Body of pancreas (tissue), 4 donors: ENCODE measurements around the gene CPT1A. TPM values are rescaled to one million over a fixed set of nuclear protein-coding genes. Genes with fewer than 3 reads are reported as not detected.

Experiments
- ATAC-seq: fragments of 150-250 bp; one replicate; pipeline ENCODE4 v1.9.1; 2016
- DNase-seq, 4 donors: peaks; one replicate each; pipeline ENCODE4 v3.0.0-alpha.2; 2019
- H3K27ac ChIP-seq, 4 donors: fragments of 200-600 bp; sonication (generic); 1 replicate in 3 of 4; 2 replicates in 1 of 4; pipeline versions ENCODE4 v1.5.1 to v1.6.1; 2016 to 2019; ENCODE audit warnings: mild to moderate bottlenecking in 1 of 4, mixed read lengths in 1 of 4, moderate library complexity in 1 of 4
- H3K27me3 ChIP-seq, 2 donors: fragments of 200-600 bp; sonication (generic); one replicate each; pipeline ENCODE4 v1.6.0; 2016; ENCODE audit warnings: mild to moderate bottlenecking in 1 of 2
- H3K36me3 ChIP-seq, 2 donors: fragments of 200-600 bp; sonication (generic); replicated peaks in 1 of 2; 2 replicates each; pipeline ENCODE4 v1.5.1; 2016; ENCODE audit warnings: low read depth in 2 of 2; ENCODE audit not compliant: insufficient read depth in 1 of 2
- H3K4me1 ChIP-seq: fragments of 200-600 bp; sonication (generic); one replicate; pipeline ENCODE4 v1.6.0; 2016
- H3K4me3 ChIP-seq, 2 donors: fragments of 200-600 bp; sonication (generic); 1 replicate in 1 of 2; 2 replicates in 1 of 2; pipeline ENCODE4 v1.5.1; 2016 to 2019
- H3K9me3 ChIP-seq, 3 donors: fragments of 200-600 bp; sonication (generic); 1 replicate in 2 of 3; 2 replicates in 1 of 3; pipeline ENCODE4 v1.5.1; 2016
- POLR2A ChIP-seq, 3 donors: fragments of 450-650 bp; IDR thresholded peaks; one replicate each; pipeline ENCODE4 v1.6.1; 2016; ENCODE audit warnings: antibody characterized with exemption in 3 of 3, mild to moderate bottlenecking in 2 of 3
- WGBS, 2 donors: methylation state at CpG; one replicate each; pipeline ENCODE4 v1.1.5; 2017; 5-methylcytosine and 5-hydroxymethylcytosine counted together
- intact Hi-C: fragments of 100-400 bp; cut with DNase I; formaldehyde crosslinking; loops from one replicate; pipeline ENCODE4 v1.15.1; 2023
- total RNA-seq, 2 donors: library from RNA; depleted of rRNA; stranded (reverse); fragments of >200 nt; gene quantifications; one replicate each; pipeline ENCODE4 v1.1.0, GENCODE V29; 2016
- TF ChIP-seq, protein P1 (sequence below), 7 experiments: fragments of 450-650 bp in 4 of 7; fragments of 200-600 bp in 3 of 7; sonication (generic) in 3 of 7; IDR thresholded peaks; one replicate each; pipeline ENCODE4 v1.5.1; 2016 to 2019; ENCODE audit warnings: antibody characterized with exemption in 7 of 7

The CPT1A gene
- total RNA-seq, 2 donors from 2014 or later, result 35.6 to 40.7 TPM

DNA sequence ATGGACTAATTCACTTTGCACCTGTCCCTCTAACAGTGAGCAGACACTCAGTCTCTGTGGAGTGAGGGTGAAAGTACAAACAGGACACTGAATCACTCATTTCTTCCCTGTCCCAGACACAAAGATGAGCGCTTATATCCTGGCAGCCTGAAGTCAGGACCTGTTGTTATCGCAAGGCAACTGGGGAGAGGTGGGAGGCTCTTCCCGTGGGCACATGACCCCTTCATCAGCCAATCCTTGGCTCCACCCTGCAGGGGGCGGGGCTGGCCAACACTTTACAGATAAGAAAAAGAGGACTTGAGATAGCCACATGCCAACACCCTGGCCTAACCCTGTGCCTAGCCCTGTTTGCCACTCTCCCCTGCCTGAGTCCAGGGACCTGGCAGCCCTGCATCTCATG, 60.9 kb downstream of the CPT1A start:
- peaks cover 4 to 10% of the 10 kb centered on the region in 2 donors for H3K36me3 ChIP-seq
- 39 to 56% methylated on average over 3 to 4 of the region's 4 CpGs for WGBS, 2 donors
- no peak for TF ChIP-seq POLR2A (IDR thresholded peaks at IDR 0.05)
- TF ChIP-seq, protein P1, sequence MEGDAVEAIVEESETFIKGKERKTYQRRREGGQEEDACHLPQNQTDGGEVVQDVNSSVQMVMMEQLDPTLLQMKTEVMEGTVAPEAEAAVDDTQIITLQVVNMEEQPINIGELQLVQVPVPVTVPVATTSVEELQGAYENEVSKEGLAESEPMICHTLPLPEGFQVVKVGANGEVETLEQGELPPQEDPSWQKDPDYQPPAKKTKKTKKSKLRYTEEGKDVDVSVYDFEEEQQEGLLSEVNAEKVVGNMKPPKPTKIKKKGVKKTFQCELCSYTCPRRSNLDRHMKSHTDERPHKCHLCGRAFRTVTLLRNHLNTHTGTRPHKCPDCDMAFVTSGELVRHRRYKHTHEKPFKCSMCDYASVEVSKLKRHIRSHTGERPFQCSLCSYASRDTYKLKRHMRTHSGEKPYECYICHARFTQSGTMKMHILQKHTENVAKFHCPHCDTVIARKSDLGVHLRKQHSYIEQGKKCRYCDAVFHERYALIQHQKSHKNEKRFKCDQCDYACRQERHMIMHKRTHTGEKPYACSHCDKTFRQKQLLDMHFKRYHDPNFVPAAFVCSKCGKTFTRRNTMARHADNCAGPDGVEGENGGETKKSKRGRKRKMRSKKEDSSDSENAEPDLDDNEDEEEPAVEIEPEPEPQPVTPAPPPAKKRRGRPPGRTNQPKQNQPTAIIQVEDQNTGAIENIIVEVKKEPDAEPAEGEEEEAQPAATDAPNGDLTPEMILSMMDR (IDR thresholded peaks at IDR 0.05), result no peak
- no peaks in the 10 kb centered on the region for H3K9me3 ChIP-seq
- peaks cover 3% of the 10 kb centered on the region for H3K4me1 ChIP-seq
- H3K27me3 ChIP-seq, result no peaks in the 10 kb centered on the region
- H3K4me3 ChIP-seq, result no peak overlapping the region
- ATAC-seq, result peak; percentile 65
- DNase-seq, result peak; percentile 47 to 72 (median 54)
- intact Hi-C loops, result no loop called here
- H3K27ac ChIP-seq, result no peak overlapping the region

DNA sequence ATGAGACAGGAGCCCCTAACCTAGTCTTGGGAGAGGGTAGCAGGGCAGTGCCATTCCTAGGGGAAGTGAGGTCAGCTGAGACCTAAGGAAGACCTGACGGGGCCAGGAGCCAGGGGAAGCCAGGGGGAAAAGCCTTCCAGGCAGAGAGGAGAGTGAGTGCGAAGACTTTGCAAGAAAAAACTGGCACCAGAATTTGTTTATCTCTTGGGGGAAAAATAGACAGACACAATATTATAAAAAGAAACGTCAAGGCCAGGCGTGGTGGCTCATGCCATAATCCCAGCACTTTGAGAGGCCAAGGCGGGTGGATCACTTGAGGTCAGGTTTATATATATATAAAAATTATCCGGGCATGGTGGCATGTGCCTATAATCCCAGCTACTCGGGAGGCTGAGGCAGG, 63.5 kb downstream of the CPT1A start:
- Histone ChIP-seq H3K27ac (no peak overlapping the region), H3K4me3 (no peak overlapping the region), H3K9me3 (no peaks in the 10 kb centered on the region), H3K4me1 (peaks cover 3% of the 10 kb centered on the region), H3K27me3 (no peaks in the 10 kb centered on the region), H3K36me3 (peaks cover 7 to 26% of the 10 kb centered on the region in 2 donors)
- TF ChIP-seq POLR2A (IDR thresholded peaks at IDR 0.05), result no peak
- ATAC-seq (no peak), DNase-seq (no peak)
- intact Hi-C loops, result no loop called here
- WGBS, 2 donors, result 81 to 82% methylated on average over 7 of the region's 7 CpGs

DNA sequence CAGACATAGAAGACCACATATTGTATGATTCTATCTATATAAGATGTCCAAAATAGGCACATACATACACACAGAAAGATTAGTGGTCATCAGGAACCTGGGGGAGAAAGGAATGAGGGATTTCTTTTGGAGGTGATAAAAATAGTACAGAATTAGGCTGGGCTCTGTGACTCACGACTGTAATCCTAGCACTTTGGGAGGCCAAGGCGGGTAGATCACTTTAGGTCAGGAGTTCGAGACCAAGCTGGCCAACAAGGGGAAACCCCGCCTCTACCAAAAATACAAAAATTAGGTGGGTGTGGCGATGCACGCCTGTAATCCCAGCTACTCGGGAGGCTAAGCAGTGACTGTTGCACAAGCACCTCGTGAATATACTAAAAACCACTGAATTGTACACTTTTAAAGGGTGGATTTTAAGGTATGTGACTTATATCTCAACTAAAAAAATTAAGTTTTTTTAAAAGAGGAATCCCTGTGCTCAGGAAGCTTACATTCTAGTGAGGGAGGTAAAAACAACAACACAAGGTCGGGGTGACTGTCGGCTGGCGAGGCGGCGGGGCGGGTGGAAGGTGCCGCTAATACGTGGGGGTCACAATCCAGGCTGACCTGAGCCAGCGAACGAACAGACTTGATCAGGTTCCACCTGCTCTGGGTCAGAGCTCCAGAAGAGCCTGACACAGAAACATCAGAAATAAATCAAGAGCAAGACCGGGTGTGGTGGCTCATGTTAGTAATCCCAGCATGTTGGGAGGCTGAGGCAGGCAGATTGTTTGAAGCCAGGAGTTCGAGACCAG, 65.1 kb downstream of the CPT1A start:
- H3K27me3 ChIP-seq, result no peaks in the 10 kb centered on the region

DNA sequence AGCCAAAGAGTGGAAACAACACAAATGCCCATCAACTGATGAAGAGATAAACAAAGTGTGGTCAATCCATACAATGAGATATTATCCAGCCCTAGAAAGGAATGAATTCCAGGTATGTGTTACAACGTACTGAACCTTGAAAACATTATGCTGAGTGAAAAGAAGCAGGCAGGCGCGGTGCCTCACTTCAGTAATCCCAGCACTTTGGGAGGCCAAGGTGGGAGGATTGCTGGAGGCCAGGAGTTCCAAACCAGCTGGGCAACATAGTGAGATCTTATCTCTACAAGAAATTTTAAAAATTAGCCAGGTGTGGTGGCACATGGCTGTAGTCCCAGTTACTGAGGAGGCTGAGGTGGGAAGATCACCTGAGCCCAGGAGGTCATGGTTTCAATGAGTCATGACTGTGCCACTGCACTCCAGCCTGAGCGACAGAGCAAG, 65.7 kb downstream of the CPT1A start:
- Histone ChIP-seq H3K27me3 (no peaks in the 10 kb centered on the region), H3K27ac (no peak overlapping the region), H3K4me3 (no peak overlapping the region), H3K36me3 (peaks cover 7 to 33% of the 10 kb centered on the region in 2 donors), H3K4me1 (peaks cover 2% of the 10 kb centered on the region), H3K9me3 (no peaks in the 10 kb centered on the region)
- 89 to 94% methylated on average over 4 of the region's 4 CpGs for WGBS, 2 donors
- intact Hi-C loops, result no loop called here
- TF ChIP-seq, protein P1 (IDR thresholded peaks at IDR 0.05), result no peak
- no peak for TF ChIP-seq POLR2A (IDR thresholded peaks at IDR 0.05)
- DNase-seq (no peak), ATAC-seq (no peak)

More for the DNA sequence above, 65.1 kb downstream of the CPT1A start:
- H3K36me3 ChIP-seq, result peaks cover 7 to 34% of the 10 kb centered on the region in 2 donors
- no peak overlapping the region for H3K27ac ChIP-seq
- peaks cover 3% of the 10 kb centered on the region for H3K4me1 ChIP-seq
- WGBS, 2 donors, result 88% methylated on average over 19 to 20 of the region's 20 CpGs
- ATAC-seq (no peak), DNase-seq (no peak)
- H3K4me3 ChIP-seq, result no peak overlapping the region
- TF ChIP-seq, protein P1 (IDR thresholded peaks at IDR 0.05), result no peak
- no peak for TF ChIP-seq POLR2A (IDR thresholded peaks at IDR 0.05)
- intact Hi-C loops, result no loop called here
- no peaks in the 10 kb centered on the region for H3K9me3 ChIP-seq

DNA sequence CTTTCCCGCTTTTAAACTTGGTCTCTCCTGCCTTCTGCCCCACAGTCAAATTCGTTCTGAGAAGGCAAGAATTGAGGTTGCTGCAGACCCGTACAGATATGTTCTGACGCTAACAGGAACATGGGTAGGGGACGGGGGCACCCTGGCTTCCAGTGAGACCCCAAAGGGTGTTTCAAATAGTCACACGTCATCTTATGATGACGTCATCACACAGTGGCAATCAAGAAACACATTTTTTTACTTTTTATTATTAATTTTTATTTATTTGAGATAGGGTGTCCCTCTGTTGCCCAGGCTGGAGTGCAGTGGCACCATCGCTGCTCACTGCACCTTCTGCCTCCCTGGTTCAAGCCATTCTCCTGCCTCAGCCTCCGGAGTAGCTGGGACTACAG, 67.5 kb downstream of the CPT1A start:
- TF ChIP-seq, protein P1 (IDR thresholded peaks at IDR 0.05), result no peak
- TF ChIP-seq POLR2A (IDR thresholded peaks at IDR 0.05), result no peak
- intact Hi-C loops, result no loop called here
- H3K9me3 ChIP-seq, result no peaks in the 10 kb centered on the region
- H3K36me3 ChIP-seq, result peaks cover 17 to 37% of the 10 kb centered on the region in 2 donors
- H3K4me1 ChIP-seq, result no peaks in the 10 kb centered on the region
- WGBS, 2 donors, result 91 to 92% methylated on average over 9 of the region's 9 CpGs
- no peaks in the 10 kb centered on the region for H3K27me3 ChIP-seq
- no peak overlapping the region for H3K27ac ChIP-seq
- no peak for ATAC-seq
- DNase-seq, result no peak
- no peak overlapping the region for H3K4me3 ChIP-seq
